GM21717 (cell line): Measurements from ENCODE around the gene TMED3.

Experiments used
- ATAC-seq: cut with Tn5 transposase; IDR thresholded peaks from one replicate; pipeline ENCODE4 v1.9.1; 2021; ENCODE audit warnings: mild to moderate bottlenecking, moderate library complexity; ENCODE audit not compliant: unreplicated experiment

The TMED3 gene

DNA sequence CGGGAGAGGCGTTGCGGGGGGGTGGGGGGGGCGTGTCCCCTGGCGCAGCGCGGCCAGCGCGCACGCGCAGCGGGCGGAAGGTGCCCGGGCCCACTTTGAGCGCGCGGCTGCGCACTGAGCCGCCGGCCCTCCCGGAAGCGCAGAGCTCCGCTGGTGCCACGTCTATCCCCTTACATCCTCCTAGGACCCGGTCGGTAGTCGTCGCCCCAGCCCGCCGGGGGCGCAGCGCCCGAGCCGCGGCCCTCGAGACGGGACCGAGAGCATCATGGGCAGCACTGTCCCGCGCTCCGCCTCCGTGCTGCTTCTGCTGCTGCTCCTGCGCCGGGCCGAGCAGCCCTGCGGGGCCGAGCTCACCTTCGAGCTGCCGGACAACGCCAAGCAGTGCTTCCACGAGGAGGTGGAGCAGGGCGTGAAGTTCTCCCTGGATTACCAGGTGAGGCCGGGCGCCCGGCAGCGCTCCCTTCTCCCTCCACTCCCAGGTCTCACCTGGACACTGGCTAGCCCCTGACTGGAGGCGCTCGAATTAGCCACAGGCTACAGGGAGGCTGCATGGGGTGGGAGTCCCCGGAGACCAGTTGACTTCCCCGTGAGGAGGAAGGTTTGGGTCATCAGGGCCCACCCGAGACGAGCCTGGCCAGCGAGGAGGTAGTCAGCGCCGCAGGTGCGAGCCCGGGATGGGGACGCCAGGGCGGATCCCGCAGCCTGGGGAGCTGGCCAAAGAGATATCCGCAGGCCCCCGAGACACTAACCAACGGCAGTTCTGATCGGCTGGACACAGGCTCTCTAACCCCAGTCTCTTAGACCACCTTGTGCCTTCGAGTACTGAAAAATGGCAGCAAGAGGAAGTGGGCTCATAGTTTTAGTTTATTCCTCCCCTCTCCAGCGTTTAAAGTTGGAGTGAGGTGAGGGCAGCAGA lies at the start of gene TMED3:
TMED3 (plus strand) TSS at position 128 of the 916 bp plus-strand sequence; CDS start at position 266, 138 bp downstream.
- ATAC-seq, result peak; percentile 89

DNA sequence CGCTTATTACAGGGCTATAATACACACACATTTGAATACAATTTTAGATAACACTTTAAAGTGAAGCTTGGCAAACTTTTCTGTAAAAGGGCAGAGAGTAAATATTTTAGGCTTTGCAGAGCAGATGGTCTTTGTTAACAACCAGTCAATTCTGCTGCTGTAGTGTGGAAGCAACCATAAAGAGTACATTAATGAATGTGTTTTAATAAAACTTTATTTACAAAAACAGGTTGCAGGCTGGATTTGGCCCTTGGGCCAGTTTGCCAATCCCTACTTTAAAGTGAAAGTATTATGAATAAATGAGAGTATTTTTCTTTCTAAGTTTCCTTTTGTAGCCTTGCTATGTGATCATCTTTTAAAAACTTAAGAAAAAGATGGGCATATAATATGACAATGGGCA lies 49.1 kb upstream of the TMED3 start:
- no peak for ATAC-seq

DNA sequence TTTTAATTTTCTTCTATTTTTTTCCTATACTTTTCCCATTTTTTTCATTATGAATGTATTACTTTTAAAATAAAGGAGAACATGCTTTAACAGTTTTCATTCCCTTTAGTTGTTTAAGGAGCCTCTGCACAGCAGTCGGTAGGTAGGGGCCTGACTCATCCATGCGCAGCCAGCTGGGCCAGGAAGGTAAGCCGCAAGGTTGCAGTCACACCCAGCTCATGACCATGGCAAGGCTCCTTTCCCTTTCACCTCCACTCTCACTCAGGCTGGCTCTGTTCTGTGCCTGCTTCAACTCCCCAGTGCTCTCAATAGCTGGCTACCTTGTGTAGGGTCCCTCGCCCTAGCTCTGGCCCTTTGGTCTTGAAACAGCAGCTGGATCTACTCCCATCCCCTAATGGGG lies 45.7 kb upstream of the TMED3 start:
- no peak for ATAC-seq

DNA sequence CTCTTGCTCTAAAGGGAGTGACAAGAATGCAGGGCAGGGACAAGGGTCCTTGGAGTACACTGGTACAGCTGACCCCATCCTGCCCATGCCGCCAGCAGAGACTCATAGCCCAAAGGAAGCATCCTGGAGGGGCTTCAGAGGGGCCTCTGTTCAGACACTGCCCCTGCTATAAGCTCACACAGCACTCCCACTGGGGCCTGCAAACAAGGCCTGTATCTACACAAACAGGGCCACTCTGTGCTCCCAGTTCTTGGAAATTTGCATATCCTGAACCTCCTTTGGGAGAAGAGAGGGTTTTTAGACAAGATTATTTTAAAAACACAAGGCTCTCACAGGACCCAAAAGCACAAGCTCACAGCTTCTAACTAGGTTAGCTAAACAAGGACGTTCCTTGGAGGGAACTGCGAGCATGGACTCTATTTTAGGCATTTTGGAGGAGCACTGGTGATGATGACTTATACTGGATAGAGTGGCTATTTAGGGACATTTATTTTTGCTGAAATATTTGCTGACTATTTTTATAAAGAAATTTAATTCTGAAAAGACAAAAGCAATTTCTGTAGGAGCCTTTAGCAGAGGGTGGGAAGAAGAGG lies 44.8 kb upstream of the TMED3 start:
- no peak for ATAC-seq

DNA sequence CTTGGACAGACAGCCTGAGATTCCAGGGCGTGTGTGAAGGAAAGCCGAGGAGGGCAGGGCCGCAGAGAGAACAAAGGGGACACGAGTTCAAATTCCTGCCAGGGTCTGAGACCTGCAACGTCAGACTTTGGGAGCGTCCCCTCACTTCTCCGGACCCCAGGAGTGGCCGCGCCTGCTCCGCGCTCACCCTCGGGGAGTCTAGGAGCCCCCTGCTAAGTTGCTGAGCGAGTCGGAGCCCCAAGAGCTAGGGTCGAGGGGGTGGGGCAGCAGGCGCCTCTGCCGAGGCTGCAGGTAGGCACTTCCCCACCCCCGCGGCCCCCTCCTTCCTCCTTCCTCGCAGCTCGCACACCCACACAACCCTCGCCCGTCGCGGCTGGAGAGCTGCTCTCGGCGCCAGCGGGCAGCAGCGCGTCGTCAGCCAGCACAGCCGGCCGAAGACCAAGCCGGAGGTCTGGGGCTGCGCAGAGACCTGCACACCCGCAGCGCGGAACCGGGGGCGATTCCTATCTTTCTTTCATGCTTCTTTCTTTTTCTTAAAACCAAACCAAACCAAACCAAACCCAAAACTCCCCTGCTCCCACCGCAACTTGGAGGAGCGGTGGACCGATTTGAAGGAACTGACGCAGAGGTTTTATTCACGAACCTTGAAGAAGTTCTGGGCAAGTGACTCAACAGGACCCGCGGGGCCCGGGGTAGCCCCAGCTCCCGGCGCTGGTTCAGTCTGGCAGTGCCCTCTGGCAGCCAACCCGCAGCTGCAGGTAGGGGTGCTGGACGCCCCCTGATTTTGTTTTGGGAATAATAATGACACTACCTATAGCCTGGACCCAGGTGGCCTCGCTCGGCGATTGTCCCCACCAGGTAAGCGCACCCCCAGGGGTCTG lies 28.3 kb upstream of the TMED3 start, which contains the start of gene ANKRD34C:
ANKRD34C (plus strand) TSS at position 352 of the 881 bp plus-strand sequence. CDS start 10,563 bp downstream, outside the sequence.
- ATAC-seq, result no peak

DNA sequence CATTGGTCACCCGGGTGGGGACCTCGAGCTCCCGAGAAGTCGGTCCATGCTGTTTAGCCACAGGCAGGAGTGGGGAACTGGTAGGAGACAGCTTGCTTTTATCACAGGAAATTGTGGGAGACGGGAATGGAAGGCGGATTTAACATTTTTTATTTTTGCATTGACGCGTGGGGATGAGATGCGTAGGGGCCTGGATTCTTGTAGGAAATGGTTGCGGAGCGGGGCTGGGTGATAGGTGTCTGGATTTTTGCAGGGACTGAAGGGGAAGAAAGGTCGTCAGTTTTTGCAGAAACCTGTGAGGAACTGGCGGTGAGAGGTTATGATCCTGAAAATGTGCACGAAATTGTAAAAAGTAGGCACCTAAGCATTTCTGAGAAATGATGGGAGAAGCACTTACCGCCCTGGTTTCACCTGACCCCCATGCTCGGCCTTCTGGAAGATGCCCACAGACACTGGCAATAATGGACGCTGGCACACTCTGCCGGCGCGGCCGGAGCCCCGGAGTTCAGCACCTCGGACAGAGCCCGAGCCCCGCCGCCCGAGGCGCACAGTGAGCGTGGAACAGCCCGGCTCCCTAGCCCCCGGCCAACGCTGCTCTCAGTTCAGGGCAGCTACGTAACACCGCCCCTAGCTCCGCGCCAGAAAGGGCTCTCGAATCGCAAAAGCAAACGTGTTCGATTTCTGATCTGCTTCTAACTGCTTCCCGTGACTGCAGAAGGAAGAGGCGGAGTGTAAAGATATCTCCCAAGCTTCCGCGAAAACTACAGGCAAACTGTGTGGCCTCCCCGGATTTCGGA lies 27.5 kb upstream of the TMED3 start:
- ATAC-seq, result no peak

DNA sequence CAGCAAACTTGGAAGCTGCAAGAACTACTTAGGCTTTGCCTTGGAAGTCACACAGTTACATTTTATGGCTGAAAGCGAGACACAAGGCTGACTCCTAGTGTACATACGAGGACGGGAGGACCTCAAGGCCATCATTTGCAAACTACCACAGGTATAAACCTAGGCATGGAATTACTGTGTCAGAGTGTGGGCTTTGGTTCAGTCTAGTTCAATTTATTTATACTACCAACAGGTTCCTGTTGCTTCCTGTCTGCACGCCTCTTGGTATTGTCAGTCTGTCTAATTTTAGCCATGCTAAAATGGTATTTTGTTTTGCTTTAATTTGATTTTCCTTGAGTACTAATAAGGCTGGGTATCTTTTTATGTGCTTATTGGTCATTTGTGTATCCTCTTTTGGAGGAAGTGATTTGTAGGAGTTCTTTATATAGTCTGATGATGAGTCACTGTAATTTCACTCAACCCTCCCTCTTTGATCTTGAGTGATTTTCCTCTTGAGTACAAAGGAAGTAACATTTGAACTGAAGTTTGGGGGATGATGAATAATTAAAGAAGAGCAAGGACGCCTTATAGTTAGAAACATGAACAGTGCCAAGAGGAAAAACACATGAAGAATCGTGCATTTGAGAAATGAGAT lies 20.2 kb upstream of the TMED3 start:
- no peak for ATAC-seq

DNA sequence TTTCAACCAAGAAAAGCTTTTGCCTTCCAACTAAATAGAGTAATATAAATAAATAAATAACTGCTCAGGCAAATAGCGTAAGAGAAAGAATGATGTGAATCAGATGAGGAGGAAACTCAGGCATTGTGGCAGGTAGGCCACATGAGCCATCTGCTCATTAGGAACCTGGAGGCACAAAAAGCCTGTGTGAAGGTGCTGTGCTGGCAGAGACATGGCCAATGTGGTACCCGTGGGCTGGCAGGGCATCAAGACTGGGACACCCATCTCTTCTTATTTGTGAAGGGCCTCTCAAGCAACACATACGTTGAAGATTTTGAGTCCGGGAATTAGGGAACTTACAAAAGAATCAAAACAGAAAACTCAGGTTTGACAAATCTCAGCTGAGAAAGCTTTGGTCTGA lies 18.9 kb upstream of the TMED3 start:
- no peak for ATAC-seq

DNA sequence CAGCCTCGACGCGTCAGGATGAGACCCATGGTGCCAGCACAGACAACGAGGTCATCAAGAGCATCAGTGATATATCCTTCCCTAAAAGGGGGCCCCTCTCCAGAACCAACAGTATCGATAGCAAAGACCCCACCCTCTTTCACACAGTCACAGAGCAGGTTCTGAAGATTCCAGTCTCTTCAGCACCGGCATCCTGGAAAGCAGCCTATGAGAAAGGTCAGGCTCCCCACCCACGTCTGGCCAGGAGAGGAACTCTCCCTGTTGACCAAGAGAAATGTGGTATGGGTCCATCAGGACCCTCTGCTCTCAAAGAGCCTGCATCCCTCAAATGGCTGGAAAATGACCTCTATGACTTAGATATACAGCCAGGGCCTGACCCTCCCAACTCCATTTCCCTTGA lies 16.8 kb upstream of the TMED3 start:
- ATAC-seq, result no peak

DNA sequence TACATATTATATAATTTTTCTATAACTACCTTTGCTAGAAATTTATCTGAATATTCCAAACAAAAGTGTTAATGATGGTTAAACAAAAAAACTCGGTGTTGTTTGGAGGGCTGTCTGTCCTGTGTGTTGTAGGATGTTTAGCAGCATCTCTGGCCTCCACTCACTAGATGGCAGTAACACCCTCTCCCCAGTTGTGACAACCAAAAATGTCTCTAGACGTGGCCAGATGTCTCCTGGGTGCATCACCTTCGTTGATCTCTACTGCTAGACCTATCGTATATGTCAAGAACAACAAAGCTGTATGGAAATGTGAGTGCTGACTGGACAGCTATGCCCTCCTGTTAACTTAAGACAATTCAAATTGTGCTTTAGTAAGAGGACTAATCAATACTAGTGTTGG lies 14.3 kb upstream of the TMED3 start:
- no peak for ATAC-seq

DNA sequence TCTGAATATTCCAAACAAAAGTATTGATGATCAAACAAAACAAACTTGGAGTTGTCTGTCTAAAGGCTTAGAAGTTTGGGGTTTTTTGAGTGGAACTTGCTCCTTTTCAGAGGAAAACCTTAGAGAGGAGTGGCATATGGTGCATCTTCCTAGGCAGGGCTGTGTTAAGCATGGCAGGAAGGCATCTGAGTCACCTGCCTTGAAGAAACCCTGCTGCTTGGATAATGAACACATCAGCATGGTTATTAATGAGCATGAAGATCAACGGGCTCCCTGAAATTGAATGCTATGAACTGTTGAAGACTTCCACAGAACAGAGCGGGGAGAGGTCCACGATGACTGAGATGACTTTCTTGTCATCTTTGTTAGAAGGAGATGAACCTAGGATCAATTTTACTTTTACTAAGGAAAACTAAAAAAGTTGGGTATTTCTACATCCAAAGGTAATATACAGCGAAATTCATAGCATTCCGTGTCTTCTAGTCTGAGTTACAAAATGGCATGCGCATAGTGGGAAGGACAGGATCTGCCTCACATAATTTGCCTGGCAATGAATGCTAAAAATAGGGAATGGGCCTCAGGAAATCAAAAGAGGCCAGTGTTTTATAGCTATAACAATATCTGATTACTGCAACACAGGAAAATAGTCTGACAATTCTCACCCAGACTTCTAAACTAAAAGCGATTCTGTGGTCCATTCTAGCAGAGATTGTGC lies 11.6 kb upstream of the TMED3 start:
- ATAC-seq, result no peak

DNA sequence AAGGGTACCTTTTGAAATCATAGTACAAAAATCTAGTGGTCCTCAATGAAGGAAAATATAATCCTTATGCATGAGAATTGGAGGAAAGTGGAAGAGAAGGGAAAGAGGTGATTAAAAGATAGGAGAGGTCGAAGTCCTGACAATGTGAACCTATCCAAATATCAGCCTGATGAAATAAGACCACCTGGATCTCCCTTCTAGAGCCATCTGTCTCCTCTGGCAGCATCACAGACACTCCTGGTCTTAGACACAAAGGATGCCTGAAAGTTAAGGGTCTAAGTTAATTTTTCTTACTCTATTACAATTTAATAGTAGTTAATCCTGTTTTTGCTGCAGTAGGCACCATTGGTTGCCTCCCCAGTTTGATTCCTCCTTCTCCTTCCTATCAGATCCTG lies 11.1 kb upstream of the TMED3 start:
- ATAC-seq, result no peak

DNA sequence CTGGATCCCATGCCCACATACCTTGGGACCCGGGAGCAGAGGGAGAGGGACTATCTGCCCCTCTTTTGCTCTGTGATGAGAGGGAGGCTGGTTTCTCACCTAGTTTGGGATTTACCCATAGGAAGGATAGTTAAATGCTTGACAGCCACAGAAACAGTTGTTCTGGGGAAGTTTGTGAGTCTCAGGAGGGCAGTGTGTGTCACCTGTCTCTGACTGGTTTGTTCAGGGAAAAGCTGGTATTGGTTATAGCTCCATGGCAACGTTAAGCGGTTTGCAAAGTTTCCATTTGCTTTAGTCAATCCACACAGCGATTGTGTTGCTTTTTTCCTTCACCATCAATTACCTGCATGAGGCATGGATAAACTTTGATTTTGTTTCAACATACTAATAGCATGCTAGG lies 3.7 kb upstream of the TMED3 start:
- ATAC-seq, result no peak

DNA sequence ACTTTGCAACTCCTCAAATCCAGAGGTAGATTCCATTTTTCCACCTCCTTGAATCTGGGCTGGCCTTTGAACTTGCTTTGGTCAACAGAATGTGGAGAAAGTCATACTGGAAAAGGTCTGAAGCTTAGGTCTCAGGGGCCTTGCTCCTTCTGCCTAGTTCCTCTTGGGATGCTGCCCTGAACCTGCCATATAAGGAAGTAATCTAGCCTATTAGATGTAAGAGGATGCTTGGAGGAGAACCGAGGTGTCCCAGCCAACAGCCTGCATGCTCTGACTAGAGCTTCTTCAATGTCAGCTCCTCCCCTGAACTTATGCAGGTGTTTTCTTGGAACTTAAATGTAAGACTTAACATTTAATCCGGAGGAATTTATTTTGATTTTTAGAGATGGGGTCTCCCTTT lies 2.0 kb upstream of the TMED3 start:
- ATAC-seq, result no peak

DNA sequence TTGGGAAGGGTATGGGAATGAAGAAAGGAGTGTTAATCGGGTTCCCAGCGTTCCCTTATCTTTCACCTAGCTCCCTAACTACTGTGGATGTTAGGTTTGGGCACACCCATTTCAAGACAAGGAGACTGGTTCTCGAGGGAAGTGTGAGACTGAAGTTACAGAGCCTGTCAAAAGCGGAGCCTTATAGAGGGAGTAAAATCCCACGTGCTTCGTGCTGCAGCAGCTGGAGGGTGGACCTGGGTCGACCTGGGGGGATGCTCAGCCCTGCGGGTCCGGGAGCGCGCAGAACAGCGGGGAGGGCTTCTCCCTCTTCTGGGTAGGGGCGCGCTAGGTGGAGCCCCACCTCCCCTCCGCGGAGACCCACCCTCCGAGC lies 314 bp upstream of the TMED3 start:
- ATAC-seq, result peak; percentile 34

DNA sequence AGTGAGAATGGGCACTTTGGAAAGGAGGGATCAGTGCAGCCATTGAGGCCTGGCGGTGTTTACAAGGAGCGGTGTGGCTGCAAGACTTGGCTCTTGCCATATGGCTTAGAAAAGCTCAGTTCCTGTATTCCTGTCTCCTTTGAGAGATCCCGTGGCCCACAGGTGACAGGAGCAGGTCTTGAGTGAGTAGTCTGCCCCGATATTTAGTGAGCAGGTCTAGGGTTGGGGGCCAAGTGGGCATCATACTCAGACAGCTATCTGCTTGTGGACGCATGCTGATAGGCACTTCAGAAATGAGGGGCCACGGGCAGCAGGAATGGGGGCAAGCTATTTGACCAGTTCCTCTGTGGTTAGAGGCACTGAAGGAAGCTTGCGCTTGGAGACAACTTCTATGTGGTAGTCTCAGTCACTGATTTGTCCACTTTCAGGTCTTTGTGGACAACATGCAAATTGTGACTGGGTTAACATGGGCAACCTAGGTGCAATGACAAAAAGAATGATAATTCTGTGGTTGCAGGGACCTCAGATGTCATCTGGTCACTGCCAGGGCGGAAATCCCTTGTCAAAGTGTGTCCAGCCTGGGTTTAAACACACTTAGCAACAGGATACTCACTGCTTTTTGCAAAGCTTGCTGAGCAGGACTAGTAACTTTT lies 1.1 kb downstream of the TMED3 start:
- ATAC-seq, result no peak

DNA sequence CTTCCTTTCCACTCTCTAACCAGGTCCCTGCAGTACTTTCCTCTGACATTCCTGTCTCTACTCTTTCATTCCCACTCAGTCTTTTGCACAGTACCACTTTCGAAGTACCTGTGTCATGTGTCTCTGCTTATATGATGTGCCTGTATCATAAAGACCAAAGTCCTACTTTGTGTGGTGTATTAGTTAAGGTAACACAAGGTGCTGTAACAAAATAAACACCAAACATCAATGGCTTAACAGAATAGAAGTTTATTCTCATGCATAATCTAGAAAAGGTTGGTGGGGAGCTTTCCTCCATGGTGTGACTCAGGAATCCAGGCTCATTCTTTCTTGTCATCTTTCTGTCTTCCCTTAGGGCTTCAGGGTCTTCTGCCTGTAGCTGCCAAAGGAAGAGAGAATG lies 3.3 kb downstream of the TMED3 start:
- no peak for ATAC-seq

DNA sequence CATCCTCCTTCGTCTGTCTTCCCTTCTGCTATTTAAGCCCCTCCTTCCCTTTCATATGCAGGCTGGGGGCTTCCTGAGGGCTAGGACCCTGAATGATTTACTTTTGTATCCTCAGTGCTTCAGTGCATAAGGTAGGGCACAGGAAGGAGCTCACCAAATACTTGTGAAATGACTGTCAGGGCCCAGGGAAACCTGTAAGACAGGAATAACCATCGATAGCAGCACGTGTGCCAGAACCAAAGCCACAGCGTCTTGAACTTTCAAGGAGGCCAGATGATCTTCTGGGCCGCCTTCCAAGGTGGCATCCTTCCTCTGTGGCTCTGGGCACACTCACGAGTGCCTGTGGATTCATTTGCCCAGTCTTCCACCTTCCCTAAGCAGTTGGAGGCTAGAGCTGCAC lies 3.9 kb downstream of the TMED3 start:
- no peak for ATAC-seq
